Choroid plexus epithelial cell (primary cell): ENCODE results near the gene C10orf95.

Experiments
- DNase-seq: peaks from one replicate; pipeline ENCODE4 v3.0.0-alpha.2; 2010; ENCODE audit warnings: low read depth
- H3K4me3 ChIP-seq: 2 replicates; pipeline ENCODE4 v1.5.1; 2011; ENCODE audit warnings: low read depth, mild to moderate bottlenecking, control low read depth, low read length, moderate library complexity
- CTCF ChIP-seq: conservative IDR thresholded peaks from 2 replicates; pipeline ENCODE4 v1.5.1; 2011; ENCODE audit warnings: low read depth, mild to moderate bottlenecking, control low read depth, inconsistent platforms, low read length, moderate library complexity

The C10orf95 gene

DNA sequence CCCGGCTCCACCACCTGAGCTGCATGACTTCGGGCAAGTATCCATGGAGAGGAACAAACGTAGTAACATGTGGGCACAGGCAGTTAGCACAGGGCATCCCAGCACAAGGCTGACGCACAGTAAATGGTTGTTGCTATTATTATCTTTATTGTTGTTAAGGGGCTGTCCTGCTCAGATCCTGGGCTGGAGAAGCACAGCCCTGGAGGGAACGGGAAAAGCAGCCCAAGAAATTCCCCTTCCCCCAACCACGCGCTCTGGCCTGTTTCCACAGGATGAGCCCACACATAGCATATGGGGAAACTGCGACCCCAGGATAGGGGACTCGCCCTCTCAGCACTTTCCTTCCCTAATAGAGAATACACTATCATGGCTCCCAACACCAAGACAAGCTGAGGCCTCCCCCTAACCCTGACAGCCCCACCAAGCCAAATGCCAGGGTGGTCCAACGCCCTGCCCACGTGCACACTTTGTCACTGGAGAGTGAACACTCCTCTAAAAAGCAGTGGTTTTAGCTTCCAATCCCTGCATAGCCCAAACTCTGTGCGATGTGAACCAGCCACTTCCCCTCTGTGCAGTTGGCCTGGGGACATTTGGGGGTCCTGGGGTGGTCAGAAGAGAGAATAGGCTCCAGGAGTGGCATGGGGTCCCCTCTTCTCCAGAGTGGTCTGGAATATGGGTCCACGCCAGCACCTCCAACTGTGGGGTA is 43.8 kb downstream of the C10orf95 start:
- DNase-seq = no peak
- H3K4me3 ChIP-seq = no peak overlapping the region
- TF ChIP-seq CTCF = no peak

DNA sequence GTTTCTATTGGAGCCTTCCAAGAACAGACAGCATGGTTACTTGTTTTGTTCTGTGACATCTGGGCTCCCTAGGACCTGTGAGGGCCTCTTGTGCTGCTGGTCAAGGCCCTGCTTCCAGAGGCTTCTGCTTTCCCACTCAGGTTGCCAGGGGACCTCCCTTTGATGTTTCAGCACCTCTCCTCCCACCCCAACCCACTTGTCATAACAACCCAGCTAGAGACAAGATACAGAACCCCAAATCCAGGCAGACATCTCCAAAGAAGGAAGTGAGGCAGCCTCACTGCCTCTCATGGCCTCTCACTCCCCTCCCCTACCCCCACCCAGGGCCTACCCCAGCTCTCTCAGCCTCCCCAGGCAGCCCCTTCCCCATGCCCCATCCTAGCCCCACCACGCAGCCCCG is 44.5 kb downstream of the C10orf95 start:
- no peak for DNase-seq
- no peak for TF ChIP-seq CTCF
- H3K4me3 ChIP-seq = no peak overlapping the region

DNA sequence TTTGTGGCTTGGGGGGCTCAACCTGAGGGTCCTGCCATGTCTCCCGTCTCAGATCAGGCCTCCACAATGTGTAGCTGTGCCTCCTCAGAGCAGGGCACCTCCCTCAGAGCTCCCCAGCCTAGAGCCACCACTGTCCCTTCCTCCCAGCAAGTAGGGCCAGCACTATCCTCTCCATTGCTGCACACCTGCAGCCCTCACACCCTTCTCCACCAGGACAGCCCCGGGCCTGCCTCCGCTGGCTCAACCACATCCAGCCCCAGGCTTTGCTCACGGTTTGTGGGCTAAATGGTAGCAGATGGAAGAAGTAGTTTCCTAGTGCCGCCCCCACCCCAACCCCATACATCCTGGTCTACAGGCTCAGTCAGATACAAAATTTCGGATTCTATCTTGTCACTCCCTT is 45.7 kb downstream of the C10orf95 start:
- no peak overlapping the region for H3K4me3 ChIP-seq
- no peak for DNase-seq
- no peak for TF ChIP-seq CTCF

GRCh38 chr10:102405108-102405571 is 46.2 kb downstream of the C10orf95 start:
- DNase-seq = no peak
- H3K4me3 ChIP-seq = no peak overlapping the region
- no peak for TF ChIP-seq CTCF

DNA sequence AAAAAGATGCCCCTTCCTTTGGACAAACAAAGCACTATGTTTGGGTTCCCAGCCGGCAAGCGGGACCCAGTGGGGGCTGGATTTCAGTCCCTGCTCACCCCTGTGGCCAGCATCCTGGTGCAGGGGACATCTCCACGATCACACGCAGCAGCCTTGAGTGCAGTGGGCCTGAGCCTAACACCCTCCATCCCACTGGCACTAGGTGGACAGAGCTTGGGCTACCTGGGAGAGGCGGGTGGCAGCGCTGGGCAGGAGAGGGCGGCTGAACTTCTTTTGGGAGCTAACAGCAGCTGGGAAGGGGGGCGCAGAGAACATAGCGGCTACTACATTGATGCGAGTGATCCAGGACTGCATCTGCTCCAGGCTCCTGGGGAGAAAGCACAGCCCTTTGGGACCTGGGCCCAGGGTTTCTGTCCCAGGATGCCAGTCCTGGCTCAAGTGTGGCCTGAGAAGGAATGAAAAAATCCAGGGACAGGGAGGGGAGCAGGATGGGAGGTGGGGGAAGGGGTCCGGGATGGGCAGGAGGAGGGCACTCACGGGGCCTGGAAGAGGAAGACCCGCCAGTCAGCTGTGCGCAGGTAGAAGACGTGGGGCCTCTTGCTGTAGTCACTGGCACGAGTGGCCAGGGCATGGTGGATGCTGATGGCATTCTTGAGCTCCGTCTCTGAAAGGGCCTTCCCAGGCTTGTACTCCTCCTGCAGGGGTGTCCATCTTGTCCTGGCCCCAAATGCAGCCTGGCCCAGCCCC is 46.8 kb downstream of the C10orf95 start:
- no peak overlapping the region for H3K4me3 ChIP-seq
- no peak for DNase-seq
- no peak for TF ChIP-seq CTCF

GRCh38 chr10:102403115-102403514 is 48.2 kb downstream of the C10orf95 start:
- no peak for TF ChIP-seq CTCF
- H3K4me3 ChIP-seq = no peak overlapping the region
- no peak for DNase-seq
